HepG2 (cell line): Measurements from ENCODE around the gene PSMG4. TPM values are rescaled to one million over a fixed set of nuclear protein-coding genes. Genes with fewer than 3 reads are reported as not detected.

Experiments used
- CBX5 ChIP-seq: sonication (generic); formaldehyde crosslinking; IDR thresholded peaks from 2 replicates; pipeline ENCODE4 v1.4.0; 2020; ENCODE audit warnings: missing genetic modification reagents, borderline replicate concordance
- FOXA1 ChIP-seq, 2 experiments: fragments of 450-650 bp in 1 of 2; sonication (generic) in 1 of 2; formaldehyde crosslinking in 1 of 2; IDR thresholded peaks; 2 replicates each; pipeline versions ENCODE4 v1.4.0 to v1.6.1; 2016 to 2020; ENCODE audit warnings: missing genetic modification reagents in 1 of 2
- PHB2 ChIP-seq: fragments of 450-650 bp; IDR thresholded peaks from 2 replicates; pipeline ENCODE4 v1.6.1; 2018; ENCODE audit not compliant: partially characterized antibody
- RAD21 ChIP-seq: fragments of 450-650 bp; formaldehyde crosslinking; IDR thresholded peaks from 2 replicates; pipeline ENCODE4 v1.5.0; 2020; ENCODE audit warnings: mild to moderate bottlenecking
- RBM22 ChIP-seq: fragments of 200-400 bp; formaldehyde crosslinking; optimal IDR thresholded peaks from 2 replicates; pipeline ENCODE3; 2017; ENCODE audit warnings: mild to moderate bottlenecking, low read length, moderate library complexity
- SALL1 ChIP-seq: sonication (generic); formaldehyde crosslinking; IDR thresholded peaks from 2 replicates; pipeline ENCODE4 v1.8.0; 2022; ENCODE audit warnings: mild to moderate bottlenecking, missing genetic modification reagents
- SNAPC4 ChIP-seq: sonication (generic); formaldehyde crosslinking; IDR thresholded peaks from 2 replicates; pipeline ENCODE4 v1.4.0; 2020; ENCODE audit warnings: mild to moderate bottlenecking, missing genetic modification reagents
- ZNF841 ChIP-seq: sonication (generic); formaldehyde crosslinking; IDR thresholded peaks from 2 replicates; pipeline ENCODE4 v1.8.1; 2023; ENCODE audit warnings: missing genetic modification reagents, borderline replicate concordance
- ZSCAN12 ChIP-seq: sonication (generic); formaldehyde crosslinking; IDR thresholded peaks from 2 replicates; pipeline ENCODE4 v1.9.0; 2021; ENCODE audit warnings: mild to moderate bottlenecking, missing genetic modification reagents
- polyA plus RNA-seq, 8 experiments: library from polyadenylated mRNA; depleted of rRNA in 3 of 8; stranded (reverse) in 7 of 8; unstranded in 1 of 8; fragments of >200 nt; fragmentation: Illumina TruSeq in 4 of 8; extraction: Trizol in 4 of 8; gene quantifications; 2 replicates each; pipeline versions ENCODE4 v1.2.1 to v1.2.3, GENCODE V29; 2011 to 2016; ENCODE audit warnings: low read depth in 4 of 8, missing spikeins in 1 of 8, mixed read lengths in 1 of 8; ENCODE audit not compliant: insufficient read depth in 1 of 8
- total RNA-seq, 5 experiments: library from RNA; depleted of rRNA; stranded (reverse); fragments of >200 nt; fragmentation: Illumina TruSeq; extraction: Trizol; gene quantifications; 2 replicates each; pipeline ENCODE4 v1.2.3, GENCODE V29; 2016; ENCODE audit warnings: low read depth in 1 of 5
- TF ChIP-seq, protein P1 (sequence below): conservative IDR thresholded peaks from 2 replicates; pipeline ENCODE4 v1.6.1; 2018; ENCODE audit warnings: missing genetic modification reagents
- TF ChIP-seq, protein P2 (sequence below): sonication (generic); formaldehyde crosslinking; IDR thresholded peaks from 2 replicates; pipeline ENCODE4 v1.4.0; 2020; ENCODE audit warnings: mild to moderate bottlenecking, missing genetic modification reagents

Gene PSMG4
- total and polyA plus RNA-seq, 2 of the 13 experiments (the other 11 are each of a cell fraction or from before 2014, with no cell fraction given): 28.5 to 32.8 TPM

DNA sequence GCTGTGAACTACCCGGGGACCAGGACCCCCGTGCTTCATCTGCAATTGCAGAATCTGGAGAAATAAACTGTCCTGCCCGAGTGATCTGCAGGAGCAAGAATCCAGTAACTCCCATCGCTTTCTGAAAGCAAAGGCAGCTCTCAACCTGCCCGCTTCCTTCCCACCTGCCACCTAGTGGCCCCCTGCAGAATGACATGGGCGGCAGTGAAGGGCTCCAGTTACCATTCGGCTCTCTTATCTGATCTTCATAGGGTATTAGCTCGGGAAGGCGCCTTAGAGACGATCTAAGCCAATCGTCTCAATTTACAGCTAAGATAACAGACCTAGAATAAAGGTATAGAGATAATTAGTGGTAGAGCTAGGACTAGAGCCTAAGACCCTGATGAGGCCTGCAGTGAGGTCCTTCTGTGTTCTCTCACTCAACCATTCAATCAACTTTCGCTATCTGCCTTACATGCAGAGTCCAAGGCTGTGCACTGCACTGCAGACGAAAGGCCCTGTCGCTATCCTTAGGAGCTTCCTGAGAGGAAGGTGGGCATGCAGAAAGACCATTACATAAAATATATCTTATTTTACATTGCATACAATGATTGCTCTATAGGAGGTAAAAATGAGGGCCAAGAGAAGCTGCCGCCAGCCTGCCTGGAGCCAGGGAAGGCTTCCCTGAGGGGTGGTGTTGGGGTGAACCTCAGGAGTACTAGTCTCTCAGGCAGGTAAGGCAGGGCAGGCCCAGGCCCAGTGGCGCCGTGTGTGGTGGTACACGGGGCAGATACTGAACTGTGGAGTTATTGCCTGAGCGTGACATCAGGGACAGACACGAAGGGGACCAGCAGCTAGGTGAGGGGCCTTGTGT, 7.1 kb upstream of the PSMG4 start (continued):
- TF ChIP-seq PHB2: no peak
- TF ChIP-seq SNAPC4 (CRISPR knock-in tag): 0 out of 2 replicates have a peak, but pooled peaks have one; percentile 53
- no peak for TF ChIP-seq ZSCAN12
- TF ChIP-seq ZNF841 (CRISPR knock-in tag): no peak
- TF ChIP-seq, protein P1, sequence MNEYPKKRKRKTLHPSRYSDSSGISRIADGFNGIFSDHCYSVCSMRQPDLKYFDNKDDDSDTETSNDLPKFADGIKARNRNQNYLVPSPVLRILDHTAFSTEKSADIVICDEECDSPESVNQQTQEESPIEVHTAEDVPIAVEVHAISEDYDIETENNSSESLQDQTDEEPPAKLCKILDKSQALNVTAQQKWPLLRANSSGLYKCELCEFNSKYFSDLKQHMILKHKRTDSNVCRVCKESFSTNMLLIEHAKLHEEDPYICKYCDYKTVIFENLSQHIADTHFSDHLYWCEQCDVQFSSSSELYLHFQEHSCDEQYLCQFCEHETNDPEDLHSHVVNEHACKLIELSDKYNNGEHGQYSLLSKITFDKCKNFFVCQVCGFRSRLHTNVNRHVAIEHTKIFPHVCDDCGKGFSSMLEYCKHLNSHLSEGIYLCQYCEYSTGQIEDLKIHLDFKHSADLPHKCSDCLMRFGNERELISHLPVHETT (CRISPR knock-in tag): 0 out of 2 replicates have a peak, but pooled peaks have one; percentile 33
- peak; percentile 52; the same call in 1 of the 2 replicates for TF ChIP-seq SALL1 (CRISPR knock-in tag)
- TF ChIP-seq RAD21 (CRISPR knock-in tag): peak; percentile 89
- TF ChIP-seq CBX5: peak; percentile 43; the same call in 1 of the 2 replicates
- no peak for TF ChIP-seq FOXA1 (IDR thresholded peaks at IDR 0.05)
- no peak for TF ChIP-seq FOXA1 (CRISPR knock-in tag; IDR thresholded peaks at IDR 0.05)
- TF ChIP-seq RBM22: no peak
- TF ChIP-seq, protein P2, sequence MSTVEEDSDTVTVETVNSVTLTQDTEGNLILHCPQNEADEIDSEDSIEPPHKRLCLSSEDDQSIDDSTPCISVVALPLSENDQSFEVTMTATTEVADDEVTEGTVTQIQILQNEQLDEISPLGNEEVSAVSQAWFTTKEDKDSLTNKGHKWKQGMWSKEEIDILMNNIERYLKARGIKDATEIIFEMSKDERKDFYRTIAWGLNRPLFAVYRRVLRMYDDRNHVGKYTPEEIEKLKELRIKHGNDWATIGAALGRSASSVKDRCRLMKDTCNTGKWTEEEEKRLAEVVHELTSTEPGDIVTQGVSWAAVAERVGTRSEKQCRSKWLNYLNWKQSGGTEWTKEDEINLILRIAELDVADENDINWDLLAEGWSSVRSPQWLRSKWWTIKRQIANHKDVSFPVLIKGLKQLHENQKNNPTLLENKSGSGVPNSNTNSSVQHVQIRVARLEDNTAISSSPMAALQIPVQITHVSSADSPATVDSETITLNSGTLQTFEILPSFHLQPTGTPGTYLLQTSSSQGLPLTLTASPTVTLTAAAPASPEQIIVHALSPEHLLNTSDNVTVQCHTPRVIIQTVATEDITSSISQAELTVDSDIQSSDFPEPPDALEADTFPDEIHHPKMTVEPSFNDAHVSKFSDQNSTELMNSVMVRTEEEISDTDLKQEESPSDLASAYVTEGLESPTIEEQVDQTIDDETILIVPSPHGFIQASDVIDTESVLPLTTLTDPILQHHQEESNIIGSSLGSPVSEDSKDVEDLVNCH (CRISPR knock-in tag): no peak
